CD1c-positive myeloid dendritic cell (primary cell): ENCODE data around the gene SLC41A1.

ENCODE experiments used
- DNase-seq: peaks from one replicate; pipeline ENCODE4 v3.0.0-alpha.2; 2016; ENCODE audit errors: extremely low spot score

SLC41A1 gene

DNA sequence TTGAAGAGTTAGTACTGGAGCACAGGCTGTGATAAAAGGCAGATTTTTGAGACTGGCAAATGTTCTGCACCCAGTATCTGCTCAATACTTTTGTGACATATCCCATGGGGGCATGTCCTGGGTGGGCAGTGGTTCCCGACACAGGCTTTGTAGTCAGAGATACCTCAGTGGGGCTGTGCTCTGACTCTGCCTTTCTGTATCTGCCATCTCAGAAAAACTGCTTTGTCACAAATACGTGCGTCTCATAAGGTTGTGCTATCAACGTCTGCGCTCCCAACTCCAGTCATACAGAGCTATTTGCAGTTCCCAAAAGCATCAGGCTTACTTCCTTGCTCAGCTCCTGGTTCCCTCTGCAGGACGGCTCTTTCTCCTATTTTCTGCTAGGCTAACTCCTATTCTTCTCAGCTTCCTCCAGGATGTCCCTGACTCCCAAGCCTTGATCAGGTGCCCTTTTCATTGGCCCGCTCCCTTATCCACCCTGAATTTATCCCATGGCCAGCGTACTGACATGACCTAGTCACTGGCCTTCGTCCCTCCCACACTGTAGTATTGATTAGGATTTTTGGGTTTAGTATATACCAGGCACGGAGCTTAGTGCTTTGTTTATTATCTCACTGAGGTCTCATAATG is 25.6 kb downstream of the SLC41A1 start:
- DNase-seq, result no peak

DNA sequence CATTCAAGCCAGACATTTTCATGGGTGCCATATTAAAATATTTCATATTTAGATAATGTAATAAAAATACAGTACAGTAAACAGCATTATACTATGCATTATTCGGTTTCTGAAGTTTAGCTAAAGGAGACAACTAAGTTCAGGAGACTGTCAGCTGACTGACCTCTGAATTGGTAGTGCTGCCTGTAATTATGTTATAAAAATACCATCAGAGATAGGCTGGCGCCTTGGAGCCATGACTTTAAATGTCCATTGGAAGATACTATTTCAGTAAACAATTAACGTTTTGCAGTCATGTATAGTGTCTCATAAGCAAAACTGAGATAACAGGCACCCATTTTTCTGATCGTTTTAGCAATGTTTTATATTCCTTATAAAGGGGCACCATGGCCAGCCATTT is 26.4 kb downstream of the SLC41A1 start:
- DNase-seq, result no peak

DNA sequence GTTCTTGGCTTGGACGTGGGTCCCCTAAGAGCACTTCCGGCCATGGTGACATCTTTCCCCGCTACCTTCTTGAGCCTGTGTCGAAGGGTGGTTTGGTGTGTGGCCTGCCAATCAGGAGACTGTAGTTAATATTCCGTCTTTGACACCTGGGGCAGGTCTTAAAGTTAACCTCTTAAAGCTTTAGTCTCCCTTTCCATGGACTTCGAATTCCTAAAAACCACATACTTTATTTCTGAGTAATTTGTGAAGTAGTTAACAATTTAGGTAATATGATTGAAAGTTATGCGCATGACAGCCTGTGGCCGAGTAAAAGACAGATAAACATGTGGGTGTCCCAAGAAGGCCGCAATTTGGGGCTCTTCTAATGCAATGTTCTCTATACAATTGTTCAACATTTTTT is 27.6 kb downstream of the SLC41A1 start:
- no peak for DNase-seq

DNA sequence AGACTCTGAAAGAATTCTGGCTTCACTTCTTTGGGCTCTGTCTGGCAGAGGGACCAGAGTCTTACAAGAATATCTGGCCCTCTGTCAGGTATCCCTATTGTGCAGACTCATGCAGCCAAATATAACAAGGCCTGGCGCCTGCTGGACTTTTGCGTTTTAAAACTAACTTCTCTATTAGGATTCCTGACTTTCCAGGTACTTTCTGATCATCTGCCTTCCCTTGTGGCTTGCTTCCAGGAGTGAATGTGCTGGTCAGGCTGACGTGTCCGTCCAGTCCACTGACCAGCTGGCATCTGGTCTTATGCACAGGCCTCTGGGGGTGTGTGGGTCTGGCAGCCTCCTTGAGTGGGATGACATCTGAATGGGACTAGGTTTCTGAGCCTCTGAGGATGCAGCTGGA is 29.1 kb downstream of the SLC41A1 start:
- DNase-seq, result no peak

DNA sequence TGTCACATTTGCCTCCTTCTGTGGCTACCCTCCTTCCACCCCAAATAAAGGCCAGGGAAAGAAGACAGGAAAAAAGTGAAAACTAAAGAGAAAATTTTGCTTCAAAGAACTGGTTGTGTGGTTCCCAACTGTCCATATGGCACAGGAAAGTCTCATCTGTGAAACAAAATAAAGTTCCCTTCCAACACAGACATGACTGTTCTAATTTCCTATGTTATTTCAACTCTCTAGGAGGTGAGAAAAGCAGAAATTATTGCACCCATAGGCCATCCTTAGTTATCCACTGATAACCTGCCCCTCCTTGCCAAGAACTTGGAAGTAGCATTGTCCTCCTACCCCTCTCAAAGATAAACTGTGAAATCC is 29.6 kb downstream of the SLC41A1 start:
- DNase-seq, result no peak

DNA sequence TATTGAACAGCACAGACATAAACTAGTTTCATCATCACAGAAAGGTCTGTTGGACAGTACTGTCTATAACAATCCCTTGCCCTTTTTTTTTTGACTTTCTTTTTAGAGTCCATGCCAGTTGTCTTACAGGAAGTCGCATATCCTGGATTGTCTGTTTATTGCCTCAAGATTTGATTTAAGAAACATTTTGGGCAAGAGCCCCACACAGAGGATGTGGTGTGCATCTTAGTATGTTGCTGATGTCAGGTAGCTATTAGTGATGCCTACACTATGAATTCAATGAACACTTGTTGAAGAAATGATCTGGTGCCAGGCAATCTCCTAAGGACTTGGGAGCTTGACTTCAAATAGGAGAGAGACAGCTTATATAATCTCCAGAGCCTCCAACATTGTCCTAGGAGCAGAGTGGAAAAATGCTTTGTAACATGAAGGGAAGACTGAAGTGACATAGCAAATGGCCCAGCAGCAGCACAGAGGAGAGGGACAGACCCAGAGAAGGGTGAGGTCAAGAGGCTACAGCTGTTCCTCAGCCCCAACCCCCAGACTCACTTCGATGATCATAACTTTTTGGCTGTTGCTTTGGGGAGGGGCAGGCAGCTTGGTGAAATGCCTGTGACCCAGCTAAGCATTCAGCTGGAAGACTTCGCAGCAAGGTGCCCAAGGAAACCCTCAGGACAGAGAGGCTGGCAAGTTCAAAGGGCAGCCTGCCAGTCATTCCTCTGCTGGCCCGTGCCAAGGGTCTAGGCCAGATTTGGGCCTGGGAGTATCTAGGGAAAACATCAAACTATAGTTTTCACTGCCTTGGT is 30.2 kb downstream of the SLC41A1 start:
- no peak for DNase-seq

DNA sequence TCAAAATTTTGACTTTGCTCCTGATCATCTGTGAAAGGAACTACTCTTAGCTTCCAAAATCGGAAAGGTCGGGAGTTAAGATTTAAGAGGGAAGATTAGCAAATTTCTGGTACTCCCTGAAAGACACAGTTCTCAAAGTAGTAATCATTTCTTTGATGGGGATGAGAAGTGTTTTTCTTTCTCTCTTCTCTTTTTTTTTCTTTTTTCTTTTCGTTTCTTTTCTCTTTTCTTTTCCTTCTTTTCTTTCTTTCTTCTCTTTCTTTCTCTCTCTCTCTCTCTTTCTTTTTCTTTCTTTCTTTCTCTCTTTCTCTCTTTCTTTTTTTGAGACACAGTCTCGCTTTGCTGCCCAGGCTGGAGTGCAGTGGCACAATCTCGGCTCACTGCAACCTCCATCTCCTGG is 32.7 kb downstream of the SLC41A1 start:
- DNase-seq, result no peak

DNA sequence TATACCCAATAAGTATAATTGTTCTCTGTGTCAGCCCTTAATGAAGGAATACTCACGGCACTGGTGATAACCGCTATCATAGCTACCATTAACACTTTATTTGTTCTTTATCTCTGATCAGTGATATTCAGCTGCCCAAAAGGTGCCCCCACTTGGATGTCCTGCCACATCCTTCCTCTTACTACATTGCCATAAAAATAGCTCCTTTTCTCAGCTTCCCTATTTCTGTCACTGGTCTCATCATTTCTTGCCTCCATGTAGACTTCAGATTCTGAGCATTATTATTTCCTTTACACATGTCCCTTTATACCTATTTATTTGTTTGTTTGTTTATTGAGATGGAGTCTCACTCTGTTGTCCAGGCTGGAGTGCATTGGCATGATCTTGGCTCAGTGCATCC is 35.0 kb downstream of the SLC41A1 start:
- DNase-seq, result peak; percentile 46

DNA sequence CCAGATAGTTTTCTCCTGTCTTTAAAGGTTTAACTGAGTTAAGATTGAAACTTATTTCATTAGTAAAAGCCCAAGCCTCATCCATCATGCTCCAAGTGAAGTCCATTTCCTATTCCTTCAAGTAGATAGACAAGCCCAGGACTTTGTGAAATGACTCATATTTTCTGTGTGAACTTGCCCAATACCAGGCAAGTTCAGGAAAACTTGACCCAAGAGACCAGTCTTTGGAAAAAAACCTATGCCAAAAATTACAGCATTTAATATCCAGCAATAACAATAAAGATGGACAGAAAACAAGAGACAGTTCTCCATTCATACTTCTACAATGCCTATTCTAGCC is 37.3 kb downstream of the SLC41A1 start:
- DNase-seq, result peak; percentile 28

DNA sequence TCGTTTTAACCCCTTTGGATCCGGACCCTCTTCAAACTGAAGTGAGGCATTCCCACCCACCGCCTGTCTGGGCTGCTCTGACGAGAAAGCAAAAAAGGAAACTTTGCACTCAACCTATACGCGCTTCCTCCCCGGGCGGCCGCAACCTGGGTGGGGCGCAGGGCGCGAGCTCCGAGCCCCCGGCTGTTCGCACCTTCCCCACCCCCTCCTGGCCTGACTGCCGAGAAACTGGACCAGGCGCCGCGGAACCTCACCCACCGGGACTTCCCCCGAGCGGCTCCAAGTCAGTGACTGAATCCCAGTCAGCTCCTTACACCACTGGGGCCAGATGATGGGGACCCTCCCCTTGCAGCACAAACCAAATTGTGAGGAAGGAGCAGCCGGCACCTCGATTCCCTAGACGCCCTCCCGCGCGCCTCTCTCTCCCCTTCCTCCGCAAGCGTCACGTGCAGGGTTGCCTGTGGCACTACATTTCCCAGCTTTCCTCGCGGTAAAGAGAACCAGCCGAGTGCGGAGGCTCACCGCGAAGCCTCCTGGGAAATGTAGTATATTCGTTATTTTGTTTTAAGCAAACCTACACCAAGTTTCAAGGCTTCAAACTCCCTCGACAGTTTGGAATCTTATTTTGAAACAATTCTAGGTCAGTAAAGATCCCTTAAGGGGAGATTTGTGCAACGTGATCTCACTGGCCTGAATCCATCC is 37.8 kb downstream of the SLC41A1 start, which contains the start of gene RAB29:
RAB29 (minus strand) TSS at position 468 of the 702 bp plus-strand sequence. CDS start 526 bp downstream, outside the sequence.
- DNase-seq, result peak; percentile 89

DNA sequence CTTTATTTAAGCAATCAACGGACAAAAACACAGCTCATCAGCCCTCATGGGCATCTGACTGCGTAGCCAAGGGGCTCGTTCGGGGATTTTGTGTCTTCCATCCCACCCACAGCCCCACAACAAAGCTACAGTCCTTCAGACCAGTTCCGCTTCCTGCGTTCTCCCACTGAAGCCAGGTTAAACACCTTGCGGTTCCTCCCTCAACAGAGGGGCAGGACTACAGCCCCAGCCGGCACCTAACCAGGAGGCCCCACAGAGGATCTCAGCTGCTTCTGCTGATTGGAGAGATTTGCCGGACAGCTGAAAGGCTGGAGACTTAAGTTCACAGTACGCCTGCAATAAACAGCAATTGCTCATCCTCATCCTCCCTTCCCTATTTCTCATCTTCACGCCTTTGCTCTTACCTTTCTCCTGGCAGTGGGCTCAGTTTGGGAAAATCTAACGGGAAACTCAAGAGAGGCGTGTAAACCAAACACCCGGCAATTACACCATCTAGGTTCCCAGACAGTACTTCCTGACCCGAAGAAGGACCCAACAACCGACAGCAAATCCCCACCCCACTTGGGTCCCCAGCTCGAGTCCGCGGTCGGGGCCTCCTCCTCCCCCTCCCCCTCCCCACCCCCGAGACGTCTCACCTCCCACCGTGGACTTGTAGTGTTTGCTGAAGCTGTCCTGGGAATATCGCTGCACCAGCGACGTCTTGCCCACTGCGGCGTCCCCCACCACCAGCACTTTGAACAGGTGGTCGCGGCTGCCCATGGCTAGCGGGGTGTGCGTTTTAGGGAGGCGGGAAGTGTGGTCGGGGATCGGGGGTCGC is 38.6 kb downstream of the SLC41A1 start:
- DNase-seq, result peak; percentile 30

DNA sequence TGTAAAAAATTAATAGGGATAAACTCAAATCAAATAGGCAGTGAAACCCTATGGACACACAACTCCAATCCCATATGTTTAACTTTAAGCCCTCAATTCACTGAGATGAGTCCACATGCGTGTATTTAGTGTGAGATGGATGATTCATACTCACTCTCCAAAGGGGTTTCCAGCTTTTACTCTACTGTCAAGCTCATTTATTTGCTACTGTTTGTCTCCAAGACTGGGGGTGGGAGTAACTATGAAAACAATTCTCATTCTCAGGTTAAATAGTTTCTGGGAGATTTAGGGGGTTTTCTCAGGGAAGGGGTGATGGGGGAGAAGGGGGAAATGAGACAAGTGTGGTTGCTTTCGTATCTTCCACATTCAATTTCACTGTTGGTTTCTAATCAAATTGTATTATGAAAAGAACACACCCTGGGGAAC is 40.4 kb downstream of the SLC41A1 start:
- no peak for DNase-seq

DNA sequence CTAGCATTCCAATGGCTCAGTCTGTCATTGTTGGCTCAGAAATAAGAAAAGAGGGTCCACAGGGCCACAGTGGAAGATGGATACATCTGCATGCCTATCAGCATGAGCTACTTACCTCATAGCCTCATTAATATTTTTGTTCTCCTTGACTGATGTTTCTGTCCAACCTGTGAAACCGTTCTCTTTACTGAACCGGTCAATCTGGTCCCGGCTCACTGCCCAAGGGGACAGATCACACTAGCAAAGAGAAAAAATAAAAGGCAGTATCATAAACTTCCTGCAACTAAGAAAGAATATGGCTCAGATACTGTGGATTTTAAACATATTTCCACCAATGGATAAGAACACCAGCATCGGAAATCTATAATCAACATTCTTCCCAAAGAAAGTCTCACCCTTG is 42.4 kb downstream of the SLC41A1 start:
- DNase-seq, result no peak

DNA sequence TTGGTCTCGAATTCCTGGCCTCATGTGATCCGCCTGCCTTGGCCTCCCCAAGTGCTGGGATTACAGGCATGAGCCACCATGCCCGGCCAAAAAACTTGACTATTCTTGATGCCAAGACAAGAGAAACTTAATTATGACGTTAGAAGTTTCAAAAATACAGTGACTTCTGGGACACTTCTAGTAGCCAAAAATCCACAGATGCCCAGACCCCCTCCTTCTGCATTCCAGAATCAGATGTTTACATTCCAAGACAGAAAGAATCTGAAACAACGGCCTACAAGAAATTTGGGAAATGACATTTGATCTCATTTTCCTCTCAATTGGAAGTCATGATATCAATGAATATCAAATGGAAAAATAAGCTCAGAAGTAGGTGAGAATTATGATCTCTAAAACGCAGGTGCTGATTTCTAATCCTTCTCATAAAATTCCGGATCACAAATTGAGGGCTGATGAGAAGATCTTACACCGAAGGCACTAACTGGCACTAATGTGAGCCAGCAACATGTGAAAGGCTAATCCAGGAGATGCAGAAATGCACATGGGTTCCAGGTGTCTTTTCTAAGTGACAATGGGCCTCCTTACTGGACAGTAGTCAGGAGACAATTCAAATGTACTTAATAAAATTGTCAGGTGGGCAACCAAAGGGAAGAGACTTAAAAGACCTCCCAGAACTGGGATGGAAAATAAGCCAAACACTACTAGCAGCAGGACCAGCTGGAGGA is 43.2 kb downstream of the SLC41A1 start:
- no peak for DNase-seq

DNA sequence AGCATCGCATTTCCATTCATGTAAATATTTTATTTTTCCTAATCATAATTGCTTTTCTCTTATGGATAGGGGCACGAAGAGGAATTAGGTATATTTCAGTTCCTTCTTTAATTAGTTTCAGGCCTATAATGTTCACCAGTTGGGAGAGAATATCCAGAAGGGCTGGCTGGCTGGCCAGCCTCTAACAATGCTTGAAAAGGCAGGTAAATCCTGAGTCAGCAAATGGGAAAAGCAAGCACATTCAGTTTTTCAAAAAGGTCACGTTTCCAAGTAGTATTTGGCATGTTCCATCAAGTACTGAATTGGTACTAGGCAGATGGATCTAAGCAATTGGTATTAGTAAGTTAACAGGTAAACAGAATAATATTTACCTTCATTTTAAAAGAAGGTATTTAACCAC is 45.8 kb downstream of the SLC41A1 start:
- no peak for DNase-seq

DNA sequence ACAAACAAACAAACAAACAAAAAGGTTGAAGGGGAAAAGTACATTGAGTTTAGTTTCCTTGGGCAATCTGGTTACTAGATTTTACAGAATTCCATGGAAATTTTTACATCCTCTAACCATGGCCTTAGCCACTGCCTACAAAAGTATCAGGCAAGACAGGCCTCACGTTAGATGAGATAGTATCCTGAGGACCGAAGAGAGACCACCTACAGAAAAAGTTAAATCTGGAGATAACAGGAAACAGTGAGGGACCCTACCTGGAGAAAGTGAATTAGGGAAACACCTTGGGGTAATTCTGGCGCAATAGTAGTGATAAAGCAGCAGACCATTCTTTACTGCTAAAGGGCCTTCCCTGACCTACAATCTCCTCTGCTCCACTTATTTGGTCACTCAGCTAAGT is 46.4 kb downstream of the SLC41A1 start:
- DNase-seq, result no peak

DNA sequence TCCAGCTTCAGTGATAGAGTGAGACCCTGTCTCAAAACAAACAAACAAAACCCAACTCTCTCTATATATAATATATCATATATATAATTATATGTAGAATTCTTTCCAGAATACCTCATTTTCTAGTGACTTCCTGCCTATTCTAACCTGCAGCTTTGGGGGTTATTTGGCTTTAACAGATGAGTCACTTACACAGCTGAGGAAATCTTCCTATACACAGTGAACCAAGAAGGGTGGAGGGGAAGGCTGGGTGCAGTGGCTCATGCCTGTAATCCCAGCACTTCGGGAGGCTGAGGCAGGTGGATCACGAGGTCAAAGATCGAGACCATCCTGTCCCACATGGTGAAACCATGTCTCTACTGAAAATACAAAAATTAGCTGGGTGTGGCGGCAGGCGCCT is 47.0 kb downstream of the SLC41A1 start:
- no peak for DNase-seq

DNA sequence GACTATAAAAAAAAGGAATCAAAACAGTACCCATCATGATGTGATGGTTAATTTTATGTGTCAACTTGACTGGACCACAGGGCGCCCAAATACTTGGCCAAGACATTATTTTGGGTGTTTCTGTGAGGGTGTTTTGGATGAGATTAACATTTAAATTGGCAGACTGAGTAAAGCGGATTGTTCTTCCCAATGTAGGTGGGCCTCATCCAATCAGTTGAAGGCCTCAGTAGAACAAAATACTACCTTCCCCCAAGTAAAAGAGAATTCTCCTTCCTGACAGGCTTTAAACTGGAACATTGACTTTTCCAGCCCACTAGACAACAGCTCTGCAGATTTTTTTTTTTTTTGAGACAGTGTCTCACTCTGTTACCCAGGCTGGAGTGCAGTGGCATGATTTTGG is 48.4 kb downstream of the SLC41A1 start:
- DNase-seq, result no peak

DNA sequence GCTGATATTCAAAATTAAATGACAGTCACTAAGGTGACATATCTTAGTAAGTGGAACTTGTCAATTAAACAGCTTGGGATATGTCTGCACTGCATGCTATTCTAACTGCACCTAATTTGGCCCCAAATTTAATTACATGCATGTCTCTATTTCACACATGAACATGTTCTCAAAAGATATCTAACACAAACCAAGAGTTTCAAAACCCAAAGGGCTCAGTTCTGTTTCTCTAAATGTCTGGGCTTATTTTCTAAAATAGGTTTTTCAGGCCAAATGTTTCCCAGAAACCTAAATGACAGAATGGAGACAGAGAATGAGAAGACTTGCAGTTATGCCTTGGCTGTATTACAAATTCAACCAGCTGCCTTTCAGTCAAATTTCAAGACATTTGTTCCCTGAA is 49.0 kb downstream of the SLC41A1 start:
- DNase-seq, result no peak

DNA sequence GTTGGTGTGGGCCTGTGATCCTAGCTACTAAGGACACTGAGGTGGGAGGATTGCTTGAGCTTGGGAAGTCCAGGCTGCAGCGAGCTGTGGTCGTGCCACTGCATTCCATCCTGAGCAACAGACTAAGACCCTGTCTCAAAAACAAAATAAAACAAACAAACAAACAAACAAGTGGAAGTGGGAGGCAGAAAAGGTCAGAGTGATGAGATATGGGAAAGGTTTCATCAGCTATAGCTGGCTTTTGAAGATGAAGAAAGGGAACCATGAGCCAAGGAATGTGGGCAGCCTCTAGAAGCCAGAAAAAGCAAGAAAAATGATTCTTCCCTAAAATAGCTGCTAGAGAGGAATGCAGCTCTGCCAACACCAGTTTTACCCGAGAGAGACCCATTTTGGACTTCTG is 52.4 kb downstream of the SLC41A1 start:
- no peak for DNase-seq

DNA sequence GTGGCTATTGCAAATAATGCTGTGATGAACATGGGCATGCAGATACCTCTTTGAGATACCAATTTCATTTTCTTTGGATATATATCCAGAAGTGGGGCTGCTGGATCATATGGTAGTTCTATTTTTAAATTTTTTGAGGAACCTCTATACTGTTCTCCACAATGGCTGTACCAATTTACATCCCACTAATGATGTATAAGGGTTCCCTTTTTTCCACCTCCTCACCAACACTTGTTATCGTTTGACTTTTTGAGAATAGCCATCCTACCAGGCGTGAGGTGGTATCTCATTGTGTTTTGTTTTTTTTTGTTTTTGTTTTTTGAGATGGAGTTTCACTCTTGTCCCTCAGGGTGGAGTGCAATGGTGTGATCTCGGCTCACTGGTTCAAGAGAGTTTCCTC is 56.4 kb downstream of the SLC41A1 start:
- DNase-seq, result no peak

DNA sequence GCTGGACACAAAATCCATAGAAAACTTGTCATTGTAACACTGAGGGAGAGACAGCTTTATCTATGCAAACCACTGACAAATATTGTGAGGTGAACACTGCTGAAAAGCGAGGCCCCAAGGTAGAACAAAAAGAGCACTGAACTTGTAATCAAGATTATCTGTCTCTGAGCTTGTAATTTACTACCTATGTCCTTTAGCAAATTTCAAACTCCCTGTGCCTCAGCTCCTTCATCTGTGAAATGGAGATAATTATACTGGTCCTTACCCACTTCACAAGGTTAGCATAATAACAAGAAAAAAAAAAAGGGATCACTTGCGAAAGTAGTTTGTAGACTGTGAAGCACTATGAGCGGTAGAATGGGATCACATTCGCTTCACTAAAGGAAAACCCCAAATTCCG is 58.1 kb downstream of the SLC41A1 start:
- no peak for DNase-seq
